ENCODE results near the gene RIPK1.
"Not testable (repeated sequence)": the region's sequence is repeated elsewhere in the genome, so short reads cannot be mapped to it uniquely, and the experiment has no call there.

RIPK1 gene

DNA sequence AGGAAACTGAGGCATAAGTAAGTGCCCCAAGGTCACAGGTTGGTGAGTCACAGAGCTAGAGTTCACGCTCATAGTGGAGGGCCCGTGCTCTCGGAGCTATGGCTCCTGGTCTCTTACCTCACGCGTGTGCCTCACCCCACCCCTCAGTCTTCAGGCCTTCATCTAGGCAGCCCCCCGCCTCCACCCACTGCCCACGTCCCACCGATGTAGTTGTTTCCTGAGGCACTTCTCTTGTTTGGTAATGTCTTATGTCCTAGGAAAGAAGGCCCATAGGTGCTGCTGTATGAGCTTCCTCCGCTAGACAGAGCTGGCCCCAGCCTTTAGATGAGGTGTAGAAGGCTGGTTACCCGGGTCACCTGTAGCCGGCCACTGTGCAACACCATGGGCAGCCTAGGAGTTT, 5.1 kb downstream of the RIPK1 start:
- peaks cover 37% of the 10 kb centered on the region for H3K4me1 ChIP-seq (ENCODE audit: insufficient read depth, low read length, poor library complexity, severe bottlenecking)
- H3K36me3 ChIP-seq (ENCODE audit: insufficient read depth, low read length), result peaks cover 17% of the 10 kb centered on the region; the same call in 1 of the 2 replicates
- H2AFZ ChIP-seq (ENCODE audit: low read length), result no peak overlapping the region
- H4K20me1 ChIP-seq (ENCODE audit: insufficient read depth, low read length, poor library complexity, severe bottlenecking), result peaks cover 42% of the 10 kb centered on the region
- H3K9me3 ChIP-seq (ENCODE audit: insufficient read depth, low read depth, low read length), result no peaks in the 10 kb centered on the region
- no peak overlapping the region for H3K4me3 ChIP-seq (ENCODE audit: low read length, poor library complexity, severe bottlenecking)
- no peaks in the 10 kb centered on the region for H3K27me3 ChIP-seq (ENCODE audit: insufficient read depth, low read length, poor library complexity, severe bottlenecking)
- peaks cover 90% of the 10 kb centered on the region for H3K79me2 ChIP-seq (ENCODE audit: insufficient read depth, low read length)
- no peak overlapping the region for H3K4me2 ChIP-seq (ENCODE audit: low read depth, low read length, poor library complexity, severe bottlenecking)
- TF ChIP-seq, protein P1, sequence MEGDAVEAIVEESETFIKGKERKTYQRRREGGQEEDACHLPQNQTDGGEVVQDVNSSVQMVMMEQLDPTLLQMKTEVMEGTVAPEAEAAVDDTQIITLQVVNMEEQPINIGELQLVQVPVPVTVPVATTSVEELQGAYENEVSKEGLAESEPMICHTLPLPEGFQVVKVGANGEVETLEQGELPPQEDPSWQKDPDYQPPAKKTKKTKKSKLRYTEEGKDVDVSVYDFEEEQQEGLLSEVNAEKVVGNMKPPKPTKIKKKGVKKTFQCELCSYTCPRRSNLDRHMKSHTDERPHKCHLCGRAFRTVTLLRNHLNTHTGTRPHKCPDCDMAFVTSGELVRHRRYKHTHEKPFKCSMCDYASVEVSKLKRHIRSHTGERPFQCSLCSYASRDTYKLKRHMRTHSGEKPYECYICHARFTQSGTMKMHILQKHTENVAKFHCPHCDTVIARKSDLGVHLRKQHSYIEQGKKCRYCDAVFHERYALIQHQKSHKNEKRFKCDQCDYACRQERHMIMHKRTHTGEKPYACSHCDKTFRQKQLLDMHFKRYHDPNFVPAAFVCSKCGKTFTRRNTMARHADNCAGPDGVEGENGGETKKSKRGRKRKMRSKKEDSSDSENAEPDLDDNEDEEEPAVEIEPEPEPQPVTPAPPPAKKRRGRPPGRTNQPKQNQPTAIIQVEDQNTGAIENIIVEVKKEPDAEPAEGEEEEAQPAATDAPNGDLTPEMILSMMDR (conservative IDR thresholded peaks at IDR 0.05; ENCODE audit: low read length), result no peak
- no peak for TF ChIP-seq EZH2phosphoT487 (IDR thresholded peaks at IDR 0.05; ENCODE audit: borderline replicate concordance)
- no peaks in the 10 kb centered on the region for H3K9me2 ChIP-seq (replicated peaks; ENCODE audit: low read depth, low read length)
- no peaks in the 10 kb centered on the region for H3F3A ChIP-seq (ENCODE audit: low read depth)
- no peak overlapping the region for H3K9ac ChIP-seq (ENCODE audit: low read depth, low read length, poor library complexity, severe bottlenecking)

DNA sequence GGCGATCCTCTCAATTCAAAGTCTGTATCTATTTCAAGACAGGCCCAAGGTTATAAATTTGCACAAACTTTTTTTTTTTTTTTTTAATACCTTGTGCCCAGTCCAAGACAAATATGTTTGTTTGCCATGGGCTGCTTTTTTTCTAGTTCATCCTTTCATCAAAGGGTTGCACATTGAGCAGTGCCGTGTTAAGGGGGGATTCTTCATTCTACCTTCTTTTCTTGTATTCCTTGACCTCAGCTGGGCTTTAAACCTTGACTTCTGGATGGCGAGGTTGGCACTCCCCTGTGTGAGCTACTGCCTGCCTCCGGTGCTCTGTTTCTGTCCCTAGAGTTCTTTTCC, 7.4 kb downstream of the RIPK1 start:
- no peaks in the 10 kb centered on the region for H3K27me3 ChIP-seq (ENCODE audit: insufficient read depth, low read length, poor library complexity, severe bottlenecking)
- no peak overlapping the region for H2AFZ ChIP-seq (ENCODE audit: low read length)
- H3K9me2 ChIP-seq (replicated peaks; ENCODE audit: low read depth, low read length), result no peaks in the 10 kb centered on the region
- H3K4me2 ChIP-seq (ENCODE audit: low read depth, low read length, poor library complexity, severe bottlenecking), result peak overlapping the region; percentile 67
- H3K9ac ChIP-seq (ENCODE audit: low read depth, low read length, poor library complexity, severe bottlenecking), result peak overlapping the region; percentile 48
- no peaks in the 10 kb centered on the region for H3K9me3 ChIP-seq (ENCODE audit: insufficient read depth, low read depth, low read length)
- H3K4me1 ChIP-seq (ENCODE audit: insufficient read depth, low read length, poor library complexity, severe bottlenecking), result peaks cover 25% of the 10 kb centered on the region
- peaks cover 40% of the 10 kb centered on the region for H3K36me3 ChIP-seq (ENCODE audit: insufficient read depth, low read length)
- H3F3A ChIP-seq (ENCODE audit: low read depth), result no peaks in the 10 kb centered on the region
- peak overlapping the region; percentile 42 for H3K4me3 ChIP-seq (ENCODE audit: low read length, poor library complexity, severe bottlenecking)
- H4K20me1 ChIP-seq (ENCODE audit: insufficient read depth, low read length, poor library complexity, severe bottlenecking), result peaks cover 34% of the 10 kb centered on the region
- H3K79me2 ChIP-seq (ENCODE audit: insufficient read depth, low read length), result peaks cover 71% of the 10 kb centered on the region
- no peak for TF ChIP-seq EZH2phosphoT487 (IDR thresholded peaks at IDR 0.05; ENCODE audit: borderline replicate concordance)

DNA sequence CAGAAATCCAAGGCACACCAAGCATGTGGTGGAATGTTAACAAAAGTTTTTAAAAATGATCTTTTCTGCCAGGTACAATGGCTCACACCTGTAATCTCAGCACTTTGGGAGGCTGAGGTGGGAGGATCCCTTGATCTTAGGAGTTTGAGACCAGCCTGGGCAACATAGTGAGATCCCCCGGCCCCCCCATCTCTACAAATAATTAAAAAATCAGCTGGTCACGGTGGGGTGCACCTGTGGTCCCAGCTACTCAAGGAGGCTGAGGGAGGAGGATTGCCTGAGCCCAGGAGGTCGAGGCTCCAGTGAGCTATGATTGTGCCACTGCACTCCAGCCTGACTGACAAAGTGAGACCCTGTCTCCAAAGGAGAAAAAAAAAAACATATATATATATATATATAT, 8.0 kb downstream of the RIPK1 start:
- no peak overlapping the region for H2AFZ ChIP-seq (ENCODE audit: low read length)

DNA sequence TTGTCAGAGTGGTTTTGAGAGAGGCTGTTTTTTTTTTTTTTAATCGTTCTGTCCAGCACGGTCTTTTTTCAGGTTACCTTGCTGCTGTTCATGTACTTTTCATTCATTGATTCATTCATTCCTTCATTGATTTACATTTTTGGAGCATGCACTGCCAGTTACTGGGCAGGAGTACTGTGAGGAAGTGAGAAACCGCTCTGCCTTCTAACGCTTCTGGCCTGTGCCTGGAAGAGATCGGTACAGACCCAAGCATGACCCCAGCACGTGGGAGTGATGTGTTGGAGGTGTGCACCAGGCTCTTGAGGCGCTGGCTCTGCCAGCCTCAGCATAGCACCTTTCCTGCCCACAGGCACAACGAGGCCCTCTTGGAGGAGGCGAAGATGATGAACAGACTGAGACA, 9.1 kb downstream of the RIPK1 start:
- no peaks in the 10 kb centered on the region for H3K9me3 ChIP-seq (ENCODE audit: insufficient read depth, low read depth, low read length)
- TF ChIP-seq, protein P1 (conservative IDR thresholded peaks at IDR 0.05; ENCODE audit: low read length), result no peak
- TF ChIP-seq EZH2phosphoT487 (IDR thresholded peaks at IDR 0.05; ENCODE audit: borderline replicate concordance), result no peak
- H3K4me2 ChIP-seq (ENCODE audit: low read depth, low read length, poor library complexity, severe bottlenecking), result no peak overlapping the region
- H4K20me1 ChIP-seq (ENCODE audit: insufficient read depth, low read length, poor library complexity, severe bottlenecking), result peaks cover 19% of the 10 kb centered on the region
- no peaks in the 10 kb centered on the region for H3F3A ChIP-seq (ENCODE audit: low read depth)
- H3K4me3 ChIP-seq (ENCODE audit: low read length, poor library complexity, severe bottlenecking), result no peak overlapping the region
- H3K36me3 ChIP-seq (ENCODE audit: insufficient read depth, low read length), result peaks cover 53% of the 10 kb centered on the region
- peaks cover 56% of the 10 kb centered on the region for H3K79me2 ChIP-seq (ENCODE audit: insufficient read depth, low read length)
- H3K9ac ChIP-seq (ENCODE audit: low read depth, low read length, poor library complexity, severe bottlenecking), result no peak overlapping the region
- H3K9me2 ChIP-seq (replicated peaks; ENCODE audit: low read depth, low read length), result no peaks in the 10 kb centered on the region
- no peak overlapping the region for H2AFZ ChIP-seq (ENCODE audit: low read length)
- H3K27me3 ChIP-seq (ENCODE audit: insufficient read depth, low read length, poor library complexity, severe bottlenecking), result no peaks in the 10 kb centered on the region
- H3K4me1 ChIP-seq (ENCODE audit: insufficient read depth, low read length, poor library complexity, severe bottlenecking), result peaks cover 14% of the 10 kb centered on the region

More for the DNA sequence above, 8.0 kb downstream of the RIPK1 start:
- Histone ChIP-seq H3F3A (ENCODE audit: low read depth) (no peaks in the 10 kb centered on the region), H3K79me2 (ENCODE audit: insufficient read depth, low read length) (peaks cover 66% of the 10 kb centered on the region), H3K4me2 (ENCODE audit: low read depth, low read length, poor library complexity, severe bottlenecking) (peak overlapping the region; percentile 67), H3K9me3 (ENCODE audit: insufficient read depth, low read depth, low read length) (no peaks in the 10 kb centered on the region), H4K20me1 (ENCODE audit: insufficient read depth, low read length, poor library complexity, severe bottlenecking) (peaks cover 29% of the 10 kb centered on the region), H3K4me3 (ENCODE audit: low read length, poor library complexity, severe bottlenecking) (no peak overlapping the region), H3K27me3 (ENCODE audit: insufficient read depth, low read length, poor library complexity, severe bottlenecking) (no peaks in the 10 kb centered on the region), H3K9me2 (replicated peaks; ENCODE audit: low read depth, low read length) (no peaks in the 10 kb centered on the region), H3K9ac (ENCODE audit: low read depth, low read length, poor library complexity, severe bottlenecking) (no peak overlapping the region), H3K4me1 (ENCODE audit: insufficient read depth, low read length, poor library complexity, severe bottlenecking) (peaks cover 20% of the 10 kb centered on the region), H3K36me3 (ENCODE audit: insufficient read depth, low read length) (peaks cover 46% of the 10 kb centered on the region)
- TF ChIP-seq, protein P1 (conservative IDR thresholded peaks at IDR 0.05; ENCODE audit: low read length), result no peak
- TF ChIP-seq EZH2phosphoT487 (IDR thresholded peaks at IDR 0.05; ENCODE audit: borderline replicate concordance), result no peak

DNA sequence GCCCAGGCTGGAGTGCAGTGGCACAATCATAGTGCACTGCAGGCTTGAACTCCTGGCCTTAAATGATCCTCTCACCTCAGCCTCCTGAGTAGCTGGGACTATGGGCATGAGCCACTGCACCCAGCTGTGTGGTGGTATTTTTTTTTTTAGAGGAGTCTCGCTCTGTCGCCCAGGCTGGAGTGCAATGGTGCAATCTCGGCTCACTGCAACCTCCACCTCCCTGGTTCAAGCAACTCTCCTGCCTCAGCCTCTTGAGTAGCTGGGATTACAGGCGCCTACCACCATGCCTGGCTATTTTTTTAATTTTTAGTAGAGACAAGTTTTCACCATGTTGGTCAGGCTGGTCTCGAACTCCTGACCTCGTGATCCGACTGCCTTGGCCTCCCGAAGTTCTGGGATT, 10.7 kb downstream of the RIPK1 start:
- H3K9ac ChIP-seq (ENCODE audit: low read depth, low read length, poor library complexity, severe bottlenecking); H3F3A ChIP-seq (ENCODE audit: low read depth); H3K9me2 ChIP-seq (replicated peaks; ENCODE audit: low read depth, low read length); H3K4me2 ChIP-seq (ENCODE audit: low read depth, low read length, poor library complexity, severe bottlenecking); H3K4me3 ChIP-seq (ENCODE audit: low read length, poor library complexity, severe bottlenecking); H3K9me3 ChIP-seq (ENCODE audit: insufficient read depth, low read depth, low read length); H3K27me3 ChIP-seq (ENCODE audit: insufficient read depth, low read length, poor library complexity, severe bottlenecking); H2AFZ ChIP-seq (ENCODE audit: low read length): not testable (repeated sequence)
- H3K36me3 ChIP-seq (ENCODE audit: insufficient read depth, low read length), result peaks cover 68% of the 10 kb centered on the region
- peaks cover 14% of the 10 kb centered on the region for H3K4me1 ChIP-seq (ENCODE audit: insufficient read depth, low read length, poor library complexity, severe bottlenecking)
- H3K79me2 ChIP-seq (ENCODE audit: insufficient read depth, low read length), result peaks cover 42% of the 10 kb centered on the region
- peaks cover 19% of the 10 kb centered on the region for H4K20me1 ChIP-seq (ENCODE audit: insufficient read depth, low read length, poor library complexity, severe bottlenecking)
